HFFc6 (cell line): ENCODE results near the gene PRKAG3. TPM values are rescaled to one million over a fixed set of nuclear protein-coding genes. Genes with fewer than 3 reads are reported as not detected.

Experiments used
- DNase-seq: peaks from one replicate; pipeline ENCODE4 v3.0.0-alpha.2; 2018
- H3K27ac Mint-ChIP-seq: 2 replicates; pipeline ENCODE4 v1.8.0; 2020; ENCODE audit warnings: mild to moderate bottlenecking, mixed read lengths
- H3K27me3 Mint-ChIP-seq: 2 replicates; pipeline ENCODE4 v1.8.0; 2021; ENCODE audit warnings: mild to moderate bottlenecking, moderate library complexity, mixed read lengths; ENCODE audit not compliant: insufficient read depth
- H3K36me3 Mint-ChIP-seq: 2 replicates; pipeline ENCODE4 v1.8.0; 2021; ENCODE audit warnings: low read depth, mixed read lengths
- H3K4me1 Mint-ChIP-seq: 2 replicates; pipeline ENCODE4 v1.8.0; 2020; ENCODE audit warnings: low read depth, mixed read lengths
- H3K4me3 Mint-ChIP-seq: 2 replicates; pipeline ENCODE4 v1.8.0; 2020; ENCODE audit warnings: mild to moderate bottlenecking, moderate library complexity, mixed read lengths
- H3K9me3 Mint-ChIP-seq: 2 replicates; pipeline ENCODE4 v1.8.0; 2020; ENCODE audit warnings: mild to moderate bottlenecking, mixed read lengths
- CTCF ChIP-seq: fragments of 200-600 bp; sonication (generic); IDR thresholded peaks from 2 replicates; pipeline ENCODE4 v1.5.0; 2021; ENCODE audit warnings: antibody characterized with exemption, mild to moderate bottlenecking
- long read RNA-seq: library from polyadenylated mRNA; unstranded; transcript quantifications from one replicate; pipeline ENCODE4 v2.0.0, GENCODE V29; 2019
- total RNA-seq, 6 experiments: library from RNA; stranded (reverse); fragmentation: NEBNext Ultra II Directional; extraction: Animal tissue kit (Norgen Biotek cat#: 25700); gene quantifications; 2 replicates in 1 of 6; 3 replicates in 5 of 6; pipeline ENCODE4 v1.2.3, GENCODE V29; 2021

The PRKAG3 gene
- total RNA-seq = not detected
- long read RNA-seq = 0 reads

GRCh38 chr2:218831378-218831990, at the start of gene PRKAG3:
PRKAG3 (minus strand) TSS chr2:218831803.
- H3K36me3 Mint-ChIP-seq = no peaks in the 10 kb centered on the region
- no peak for TF ChIP-seq CTCF
- no peak for DNase-seq
- H3K4me1 Mint-ChIP-seq = peaks cover 19% of the 10 kb centered on the region
- H3K4me3 Mint-ChIP-seq = no peak within 1 kb of the TSS
- peaks cover 43% of the 10 kb centered on the region for H3K27me3 Mint-ChIP-seq
- H3K9me3 Mint-ChIP-seq = no peaks in the 10 kb centered on the region
- no peak within 1 kb of the TSS for H3K27ac Mint-ChIP-seq

GRCh38 chr2:218880859-218881594, 49.4 kb upstream of the PRKAG3 start:
- Mint-ChIP-seq H3K27ac (no peak overlapping the region), H3K27me3 (peaks cover 57% of the 10 kb centered on the region), H3K4me3 (no peak overlapping the region), H3K36me3 (0 out of 2 replicates have a peak, but pooled peaks cover 4% of the 10 kb centered on the region), H3K4me1 (no peaks in the 10 kb centered on the region), H3K9me3 (no peaks in the 10 kb centered on the region)
- no peak for DNase-seq
- no peak for TF ChIP-seq CTCF

- no peak for TF ChIP-seq CTCF
- no peak for DNase-seq
- 0 out of 2 replicates have a peak, but pooled peaks cover 4% of the 10 kb centered on the region for H3K36me3 Mint-ChIP-seq
- H3K27me3 Mint-ChIP-seq = peaks cover 56% of the 10 kb centered on the region
- no peaks in the 10 kb centered on the region for H3K4me1 Mint-ChIP-seq
- no peak within 1 kb of the TSS for H3K4me3 Mint-ChIP-seq
- no peak within 1 kb of the TSS for H3K27ac Mint-ChIP-seq
- H3K9me3 Mint-ChIP-seq = no peaks in the 10 kb centered on the region
Measured at GRCh38 chr2:218880102-218880858, 48.7 kb upstream of the PRKAG3 start, which contains the start of gene WNT10A. WNT10A (plus strand) TSS chr2:218880852; CDS start chr2:218880996, 144 bp downstream.

GRCh38 chr2:218879776-218880101, 48.1 kb upstream of the PRKAG3 start:
- peaks cover 51% of the 10 kb centered on the region for H3K27me3 Mint-ChIP-seq
- DNase-seq = no peak
- no peak overlapping the region for H3K4me3 Mint-ChIP-seq
- H3K4me1 Mint-ChIP-seq = no peaks in the 10 kb centered on the region
- TF ChIP-seq CTCF = no peak
- H3K36me3 Mint-ChIP-seq = 0 out of 2 replicates have a peak, but pooled peaks cover 4% of the 10 kb centered on the region
- no peaks in the 10 kb centered on the region for H3K9me3 Mint-ChIP-seq
- H3K27ac Mint-ChIP-seq = no peak overlapping the region

GRCh38 chr2:218878926-218879761, 47.5 kb upstream of the PRKAG3 start:
- H3K4me1 Mint-ChIP-seq = no peaks in the 10 kb centered on the region
- no peak overlapping the region for H3K27ac Mint-ChIP-seq
- no peaks in the 10 kb centered on the region for H3K36me3 Mint-ChIP-seq
- no peak for TF ChIP-seq CTCF
- DNase-seq = no peak
- no peak overlapping the region for H3K4me3 Mint-ChIP-seq
- peaks cover 49% of the 10 kb centered on the region for H3K27me3 Mint-ChIP-seq
- H3K9me3 Mint-ChIP-seq = no peaks in the 10 kb centered on the region
